GM23338 (cell line): ENCODE measurements around the gene THADA. TPM values are rescaled to one million over a fixed set of nuclear protein-coding genes. Genes with fewer than 3 reads are reported as not detected.
"Not testable (repeated sequence)": the region's sequence is repeated elsewhere in the genome, so short reads cannot be mapped to it uniquely, and the experiment has no call there.

Experiments
- ATAC-seq: fragments of 200-7000 bp; cut with Tn5 transposase; 3 replicates; pipeline ENCODE4 v1.9.1; 2020
- DNase-seq: peaks from one replicate; pipeline ENCODE4 v3.0.0-alpha.2; 2015; ENCODE audit warnings: low spot score
- H2AFZ ChIP-seq: fragments of 200-600 bp; sonication (generic); 2 replicates; pipeline ENCODE4 v1.8.0; 2016; ENCODE audit warnings: antibody characterized with exemption, mild to moderate bottlenecking, moderate library complexity
- H3F3A ChIP-seq: fragments of 200-600 bp; sonication (generic); replicated peaks from 2 replicates; pipeline ENCODE4 v1.8.0; 2017; ENCODE audit warnings: antibody characterized with exemption, mixed run types, low read depth
- H3K27ac ChIP-seq: fragments of 200-600 bp; sonication (generic); 2 replicates; pipeline ENCODE4 v1.6.1; 2016; ENCODE audit warnings: low read depth
- H3K27me3 ChIP-seq: fragments of 200-600 bp; sonication (generic); 2 replicates; pipeline ENCODE4 v1.8.0; 2016; ENCODE audit warnings: mild to moderate bottlenecking, mixed run types, moderate library complexity; ENCODE audit not compliant: insufficient read depth
- H3K36me3 ChIP-seq: fragments of 200-600 bp; sonication (generic); 2 replicates; pipeline ENCODE4 v1.8.0; 2016; ENCODE audit warnings: mild to moderate bottlenecking; ENCODE audit not compliant: insufficient read depth
- H3K4me1 ChIP-seq: fragments of 200-600 bp; sonication (generic); 2 replicates; pipeline ENCODE4 v1.8.0; 2016; ENCODE audit warnings: mild to moderate bottlenecking, moderate library complexity; ENCODE audit not compliant: insufficient read depth
- H3K4me2 ChIP-seq: fragments of 200-600 bp; sonication (generic); 2 replicates; pipeline ENCODE4 v1.7.1; 2017; ENCODE audit warnings: mixed run types
- H3K4me3 ChIP-seq: fragments of 200-600 bp; sonication (generic); 2 replicates; pipeline ENCODE4 v1.6.1; 2016; ENCODE audit warnings: mixed run types
- H3K79me2 ChIP-seq: fragments of 200-600 bp; sonication (generic); replicated peaks from 2 replicates; pipeline ENCODE4 v1.8.0; 2017; ENCODE audit warnings: mild to moderate bottlenecking; ENCODE audit not compliant: insufficient read depth
- H3K9me2 ChIP-seq: fragments of 200-600 bp; sonication (generic); 2 replicates; pipeline ENCODE4 v1.8.0; 2017; ENCODE audit not compliant: insufficient read depth
- H4K20me1 ChIP-seq: fragments of 200-600 bp; sonication (generic); replicated peaks from 2 replicates; pipeline ENCODE4 v1.8.0; 2017; ENCODE audit warnings: mild to moderate bottlenecking; ENCODE audit not compliant: insufficient read depth
- H3K27ac Mint-ChIP-seq: 2 replicates; pipeline ENCODE4 v1.8.0; 2020; ENCODE audit warnings: inconsistent platforms, mild to moderate bottlenecking, moderate library complexity, mixed read lengths
- H3K27me3 Mint-ChIP-seq: 3 replicates; pipeline ENCODE4 v1.8.0; 2022; ENCODE audit warnings: low read depth, mild to moderate bottlenecking, moderate library complexity, mixed read lengths, inconsistent platforms; ENCODE audit not compliant: insufficient read depth, poor library complexity
- H3K36me3 Mint-ChIP-seq: 3 replicates; pipeline ENCODE4 v1.8.0; 2021; ENCODE audit warnings: low read depth, mild to moderate bottlenecking, inconsistent platforms, moderate library complexity, mixed read lengths
- H3K4me1 Mint-ChIP-seq: 3 replicates; pipeline ENCODE4 v1.8.0; 2020; ENCODE audit warnings: mild to moderate bottlenecking, inconsistent platforms, mixed read lengths
- H3K4me3 Mint-ChIP-seq: 3 replicates; pipeline ENCODE4 v1.8.0; 2021; ENCODE audit warnings: moderate library complexity, mild to moderate bottlenecking, inconsistent platforms, mixed read lengths
- H3K9me3 Mint-ChIP-seq: 3 replicates; pipeline ENCODE4 v1.8.0; 2020; ENCODE audit warnings: moderate library complexity, mild to moderate bottlenecking, inconsistent platforms, mixed read lengths
- CREB1 ChIP-seq: fragments of 250-450 bp; sonication (Bioruptor Pico); IDR thresholded peaks from 2 replicates; pipeline ENCODE4 v1.5.0; 2020; ENCODE audit warnings: low read depth, mild to moderate bottlenecking, moderate library complexity
- CTCF ChIP-seq, 2 experiments: fragments of 200-600 bp in 1 of 2; sonication (generic) in 1 of 2; conservative IDR thresholded peaks; 2 replicates each; pipeline versions ENCODE4 v1.5.1 to v1.6.1; 2016 to 2017; ENCODE audit warnings: antibody characterized with exemption in 2 of 2, low read depth in 2 of 2, mild to moderate bottlenecking in 2 of 2, moderate library complexity in 1 of 2
- EZH2phosphoT487 ChIP-seq: fragments of 200-600 bp; sonication (generic); IDR thresholded peaks from one replicate; pipeline ENCODE4 v1.8.1; 2018; ENCODE audit warnings: antibody characterized with exemption; ENCODE audit not compliant: unreplicated experiment
- JUNB ChIP-seq: IDR thresholded peaks from one replicate; pipeline ENCODE4 v1.6.1; 2016; ENCODE audit warnings: antibody characterized with exemption; ENCODE audit not compliant: unreplicated experiment
- REST ChIP-seq: IDR thresholded peaks from one replicate; pipeline ENCODE4 v1.6.1; 2018; ENCODE audit warnings: antibody characterized with exemption; ENCODE audit not compliant: unreplicated experiment
- ZNF331 ChIP-seq: fragments of 250-450 bp; sonication (Bioruptor Pico); IDR thresholded peaks from 2 replicates; pipeline ENCODE4 v1.5.0; 2020; ENCODE audit warnings: low read depth, mild to moderate bottlenecking, moderate library complexity
- ZNF462 ChIP-seq: fragments of 250-450 bp; sonication (Bioruptor Pico); IDR thresholded peaks from 2 replicates; pipeline ENCODE4 v1.5.0; 2020; ENCODE audit warnings: mild to moderate bottlenecking, moderate library complexity
- polyA plus RNA-seq: library from polyadenylated mRNA; unstranded; fragments of >200 nt; fragmentation: Nextera tagmentation; extraction: Ambion mirVana; gene quantifications from 2 replicates; pipeline ENCODE4 v1.2.1, GENCODE V29; 2016
- total RNA-seq: library from RNA; depleted of rRNA; stranded (reverse); fragments of >200 nt; shearing (Covaris generic); gene quantifications from 2 replicates; pipeline ENCODE4 v1.2.3, GENCODE V29; 2014

The THADA gene
- total and polyA plus RNA-seq, 2 experiments from 2014 or later = 17.0 to 30.7 TPM

- not testable (repeated sequence) for H3F3A ChIP-seq, H3K27ac Mint-ChIP-seq, DNase-seq, H3K79me2 ChIP-seq, ATAC-seq, H3K4me3 Mint-ChIP-seq, H3K4me1 ChIP-seq, H3K4me2 ChIP-seq, H3K27ac ChIP-seq, H4K20me1 ChIP-seq, H2AFZ ChIP-seq, H3K27me3 Mint-ChIP-seq, H3K9me2 ChIP-seq, H3K4me3 ChIP-seq, H3K4me1 Mint-ChIP-seq, H3K27me3 ChIP-seq
- peaks cover 66% of the 10 kb centered on the region for H3K36me3 Mint-ChIP-seq
- peaks cover 36% of the 10 kb centered on the region for H3K36me3 ChIP-seq
- H3K9me3 Mint-ChIP-seq = peaks cover 51% of the 10 kb centered on the region
These were observed 47.5 kb downstream of the THADA start for GRCh38 chr2:43548381-43548780.

- Mint-ChIP-seq H3K4me3 (no peak overlapping the region), H3K36me3 (peaks cover 12% of the 10 kb centered on the region), H3K4me1 (no peaks in the 10 kb centered on the region), H3K27me3 (peaks cover 2% of the 10 kb centered on the region), H3K27ac (no peak overlapping the region), H3K9me3 (peaks cover 22% of the 10 kb centered on the region)
- no peak for ATAC-seq
- Histone ChIP-seq H2AFZ (no peak overlapping the region), H3F3A (no peaks in the 10 kb centered on the region), H3K9me2 (no peaks in the 10 kb centered on the region), H3K79me2 (no peaks in the 10 kb centered on the region), H3K4me3 (no peak overlapping the region), H3K27ac (no peak overlapping the region), H3K36me3 (peaks cover under 1% of the 10 kb centered on the region), H4K20me1 (no peaks in the 10 kb centered on the region), H3K27me3 (no peaks in the 10 kb centered on the region), H3K4me2 (no peak overlapping the region), H3K4me1 (no peaks in the 10 kb centered on the region)
- DNase-seq = peak; percentile 42
- TF ChIP-seq JUNB (no peak), ZNF462 (CRISPR knock-in tag) (no peak), CTCF (conservative IDR thresholded peaks at IDR 0.05; ENCODE audit: low read depth in 2 of 2) (peak; percentile 44 to 62), EZH2phosphoT487 (no peak), CREB1 (no peak), ZNF331 (no peak), REST (no peak)
These were observed 53.4 kb downstream of the THADA start for GRCh38 chr2:43542285-43542933.
